Measurements from ENCODE around the gene CDKN2D. TPM values are rescaled to one million over a fixed set of nuclear protein-coding genes. Genes with fewer than 3 reads are reported as not detected.

CDKN2D gene
- polyA plus RNA-seq (333 and 339 TPM in 2 replicates), polyA minus RNA-seq (98.5 and 118 TPM in 2 replicates)

DNA sequence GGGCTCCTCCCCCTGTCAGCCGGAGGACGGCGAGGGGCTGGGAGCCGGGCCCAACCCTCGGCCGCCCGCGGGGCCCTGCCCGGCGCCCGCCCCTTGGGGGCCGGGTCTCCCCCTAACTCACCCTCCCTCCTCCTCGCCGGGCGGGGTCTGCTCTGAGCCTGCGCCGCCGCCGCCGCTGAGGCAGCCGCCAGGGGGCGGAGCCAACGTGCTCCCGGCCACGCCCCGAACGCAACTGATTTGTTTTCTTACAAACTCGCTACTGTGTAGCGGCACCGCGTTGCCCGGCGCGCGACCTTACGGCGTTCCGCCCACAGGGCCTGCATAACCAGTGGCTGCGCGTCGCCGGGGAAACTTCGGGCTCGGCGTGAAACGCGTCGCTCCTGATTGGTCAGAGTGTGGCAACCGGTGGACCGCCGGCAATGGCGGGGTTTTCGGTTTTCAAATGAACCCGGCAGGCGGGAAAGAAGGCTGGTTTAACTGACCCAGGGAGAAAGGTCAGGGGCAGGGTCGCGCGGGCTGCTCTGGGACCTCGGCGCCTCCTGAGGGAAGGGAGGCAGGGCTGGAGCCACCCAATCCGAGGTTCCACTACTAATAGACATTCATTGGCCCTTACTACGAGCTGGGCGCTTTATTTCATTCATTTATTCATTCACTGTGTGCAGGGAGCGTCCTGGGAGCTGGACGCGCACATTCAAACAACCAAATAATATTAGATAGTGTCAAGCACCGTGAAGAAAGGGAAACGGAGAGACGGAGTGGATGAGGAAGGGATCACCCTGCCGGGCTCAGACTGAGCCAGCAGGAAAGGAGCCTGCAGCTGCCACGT is at the start of gene CDKN2D:
CDKN2D (minus strand) TSS at position 154 of the 826 bp plus-strand sequence. CDS start 326 bp downstream, outside the sequence.
- Histone ChIP-seq H3K9me3 (ENCODE audit: low read length) (no peaks in the 10 kb centered on the region), H3F3A (ENCODE audit: insufficient read depth, low read length, poor library complexity, severe bottlenecking) (no peaks in the 10 kb centered on the region), H2AFZ (ENCODE audit: low read depth, low read length) (peak within 1 kb of the TSS; percentile 19), H4K20me1 (ENCODE audit: insufficient read depth) (no peaks in the 10 kb centered on the region), H3K36me3 (ENCODE audit: insufficient read depth, low read length) (no peaks in the 10 kb centered on the region), H3K27me3 (ENCODE audit: insufficient read depth, low read depth, low read length) (no peaks in the 10 kb centered on the region), H3K9me2 (ENCODE audit: insufficient read depth, low read length) (no peaks in the 10 kb centered on the region), H3K4me3 (ENCODE audit: low read length) (peak within 1 kb of the TSS; percentile 92), H3K27ac (ENCODE audit: low read length) (peak within 1 kb of the TSS; percentile 88), H3K4me2 (ENCODE audit: low read length) (peak within 1 kb of the TSS; percentile 91), H3K79me2 (replicated peaks; ENCODE audit: insufficient read depth, low read length) (peaks cover 19% of the 10 kb centered on the region), H3K9ac (ENCODE audit: low read length) (peak within 1 kb of the TSS; percentile 91)
- TF ChIP-seq SMC3 (conservative IDR thresholded peaks at IDR 0.05; ENCODE audit: poor library complexity) = peak; percentile 11
- TF ChIP-seq MXI1 (conservative IDR thresholded peaks at IDR 0.05; ENCODE audit: poor library complexity, severe bottlenecking) = peak; percentile 97
- no peak for TF ChIP-seq EZH2 (IDR thresholded peaks at IDR 0.05; ENCODE audit: borderline replicate concordance, insufficient read depth, low read length, poor library complexity, severe bottlenecking)
- TF ChIP-seq, protein P1, sequence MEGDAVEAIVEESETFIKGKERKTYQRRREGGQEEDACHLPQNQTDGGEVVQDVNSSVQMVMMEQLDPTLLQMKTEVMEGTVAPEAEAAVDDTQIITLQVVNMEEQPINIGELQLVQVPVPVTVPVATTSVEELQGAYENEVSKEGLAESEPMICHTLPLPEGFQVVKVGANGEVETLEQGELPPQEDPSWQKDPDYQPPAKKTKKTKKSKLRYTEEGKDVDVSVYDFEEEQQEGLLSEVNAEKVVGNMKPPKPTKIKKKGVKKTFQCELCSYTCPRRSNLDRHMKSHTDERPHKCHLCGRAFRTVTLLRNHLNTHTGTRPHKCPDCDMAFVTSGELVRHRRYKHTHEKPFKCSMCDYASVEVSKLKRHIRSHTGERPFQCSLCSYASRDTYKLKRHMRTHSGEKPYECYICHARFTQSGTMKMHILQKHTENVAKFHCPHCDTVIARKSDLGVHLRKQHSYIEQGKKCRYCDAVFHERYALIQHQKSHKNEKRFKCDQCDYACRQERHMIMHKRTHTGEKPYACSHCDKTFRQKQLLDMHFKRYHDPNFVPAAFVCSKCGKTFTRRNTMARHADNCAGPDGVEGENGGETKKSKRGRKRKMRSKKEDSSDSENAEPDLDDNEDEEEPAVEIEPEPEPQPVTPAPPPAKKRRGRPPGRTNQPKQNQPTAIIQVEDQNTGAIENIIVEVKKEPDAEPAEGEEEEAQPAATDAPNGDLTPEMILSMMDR (IDR thresholded peaks at IDR 0.05; ENCODE audit: poor library complexity, severe bottlenecking) = peak; percentile 27
- TF ChIP-seq TAF1 (IDR thresholded peaks at IDR 0.05; ENCODE audit: low read depth) = no peak
- TF ChIP-seq EP300 (conservative IDR thresholded peaks at IDR 0.05; ENCODE audit: poor library complexity, severe bottlenecking) = peak; percentile 70
- no peak for TF ChIP-seq RAD21 (conservative IDR thresholded peaks at IDR 0.05)
- no peak for TF ChIP-seq REST (IDR thresholded peaks at IDR 0.05; ENCODE audit: borderline replicate concordance)
- TF ChIP-seq POLR2AphosphoS5 (IDR thresholded peaks at IDR 0.05) = peak; percentile 60

DNA sequence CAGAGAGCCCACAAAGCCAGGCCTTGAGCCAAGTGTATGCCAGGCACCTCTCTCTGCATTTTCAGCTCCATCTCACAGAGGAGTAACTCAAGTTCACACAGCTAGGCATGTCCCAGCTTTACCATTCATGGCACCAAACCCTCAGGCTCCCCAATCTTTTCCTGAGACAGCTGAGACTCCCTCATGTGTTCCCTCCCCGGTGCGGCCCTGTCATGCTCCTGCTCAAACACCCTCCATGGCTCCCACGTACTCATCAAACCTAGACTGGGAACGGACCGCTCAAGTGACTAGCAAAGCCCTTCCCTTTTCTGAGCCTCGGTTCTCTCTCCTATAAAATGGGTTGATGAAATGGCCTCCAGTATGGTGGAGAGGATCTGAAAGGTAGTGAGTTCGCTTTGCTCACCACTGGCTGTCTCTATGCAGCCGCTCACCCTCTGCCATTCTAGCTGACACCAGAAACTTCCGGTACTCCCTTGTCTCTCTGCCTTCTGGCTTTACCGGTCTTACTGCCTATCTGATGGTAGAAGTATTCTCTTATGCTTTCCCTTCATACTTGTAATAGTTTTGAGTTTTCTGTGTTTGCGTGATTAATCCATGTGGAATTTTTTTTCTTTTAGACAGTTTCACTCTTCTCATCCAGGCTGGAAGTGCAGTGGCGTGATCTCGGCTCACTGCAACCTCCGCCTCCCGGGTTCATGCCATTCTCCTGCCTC is 48.8 kb upstream of the CDKN2D start:
- Histone ChIP-seq H3K4me2 (ENCODE audit: low read length) (no peak overlapping the region), H3K79me2 (replicated peaks; ENCODE audit: insufficient read depth, low read length) (no peaks in the 10 kb centered on the region), H3K27ac (ENCODE audit: low read length) (no peak overlapping the region), H3K9me2 (ENCODE audit: insufficient read depth, low read length) (no peaks in the 10 kb centered on the region), H3K4me3 (ENCODE audit: low read length) (no peak overlapping the region), H3K9ac (ENCODE audit: low read length) (no peak overlapping the region), H3K36me3 (ENCODE audit: insufficient read depth, low read length) (no peaks in the 10 kb centered on the region), H4K20me1 (ENCODE audit: insufficient read depth) (no peaks in the 10 kb centered on the region), H3K9me3 (ENCODE audit: low read length) (no peaks in the 10 kb centered on the region), H3F3A (ENCODE audit: insufficient read depth, low read length, poor library complexity, severe bottlenecking) (no peaks in the 10 kb centered on the region), H3K27me3 (ENCODE audit: insufficient read depth, low read depth, low read length) (no peaks in the 10 kb centered on the region), H2AFZ (ENCODE audit: low read depth, low read length) (no peak overlapping the region)
- TF ChIP-seq TAF1 (IDR thresholded peaks at IDR 0.05; ENCODE audit: low read depth) = no peak
- no peak for TF ChIP-seq RAD21 (conservative IDR thresholded peaks at IDR 0.05)
- no peak for TF ChIP-seq EP300 (conservative IDR thresholded peaks at IDR 0.05; ENCODE audit: poor library complexity, severe bottlenecking)
- no peak for TF ChIP-seq REST (IDR thresholded peaks at IDR 0.05; ENCODE audit: borderline replicate concordance)
- no peak for TF ChIP-seq POLR2AphosphoS5 (IDR thresholded peaks at IDR 0.05)
- TF ChIP-seq, protein P1 (IDR thresholded peaks at IDR 0.05; ENCODE audit: poor library complexity, severe bottlenecking) = no peak
- TF ChIP-seq MXI1 (conservative IDR thresholded peaks at IDR 0.05; ENCODE audit: poor library complexity, severe bottlenecking) = no peak
